H7 (cell line): Measurements from ENCODE around the gene COL1A1. TPM values are rescaled to one million over a fixed set of nuclear protein-coding genes. Genes with fewer than 3 reads are reported as not detected.
A peak's percentile ranks its signal among the peaks of the same experiment; 100 is the strongest.

Experiments used
- DNase-seq: peaks from one replicate; pipeline ENCODE4 v3.0.0; 2012
- H3K27me3 ChIP-seq: 2 replicates; pipeline ENCODE4 v1.6.0; 2011; ENCODE audit warnings: mild to moderate bottlenecking, low read length; ENCODE audit not compliant: control insufficient read depth, insufficient read depth
- H3K36me3 ChIP-seq: replicated peaks from 2 replicates; pipeline ENCODE4 v1.5.1; 2011; ENCODE audit warnings: low read length; ENCODE audit not compliant: control insufficient read depth, insufficient read depth
- H3K4me3 ChIP-seq: 2 replicates; pipeline ENCODE4 v1.5.1; 2011; ENCODE audit warnings: low read depth, mild to moderate bottlenecking, control low read depth, low read length, moderate library complexity; ENCODE audit not compliant: insufficient read depth
- total RNA-seq: library from RNA; depleted of rRNA; stranded (reverse); fragments of >200 nt; shearing (Covaris generic); gene quantifications from 2 replicates; pipeline ENCODE4 v1.2.3, GENCODE V29; 2014

COL1A1 gene
- total RNA-seq, 1 experiment from 2014 or later, result 8.2 TPM

- H3K36me3 ChIP-seq, result no peaks in the 10 kb centered on the region
- peak; percentile 94 for DNase-seq
- no peak overlapping the region for H3K4me3 ChIP-seq
- no peaks in the 10 kb centered on the region for H3K27me3 ChIP-seq
Measured at GRCh38 chr17:50169121-50169764, 32.2 kb downstream of the COL1A1 start.

DNA sequence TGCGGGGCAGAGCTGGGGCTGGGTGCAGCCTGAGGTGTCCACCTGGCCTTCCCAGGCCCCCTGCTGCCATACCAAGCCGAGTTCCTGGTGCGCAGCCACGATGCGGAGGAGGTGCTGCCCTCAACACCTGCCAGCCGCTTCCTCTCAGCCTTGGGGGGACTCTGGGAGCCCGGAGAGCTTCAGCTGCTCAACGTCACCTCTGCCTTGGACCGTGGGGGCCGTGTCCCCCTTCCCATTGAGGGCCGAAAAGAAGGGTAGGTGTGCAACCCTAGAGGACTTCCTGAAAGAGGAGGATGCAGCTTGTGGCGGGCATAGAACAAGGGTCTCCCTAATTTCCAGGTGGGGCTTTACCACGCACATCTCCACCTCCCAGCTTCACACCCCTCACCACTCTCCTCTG, 33.1 kb downstream of the COL1A1 start:
- Histone ChIP-seq H3K4me3 (no peak overlapping the region), H3K36me3 (no peaks in the 10 kb centered on the region), H3K27me3 (no peaks in the 10 kb centered on the region)
- DNase-seq, result no peak

DNA sequence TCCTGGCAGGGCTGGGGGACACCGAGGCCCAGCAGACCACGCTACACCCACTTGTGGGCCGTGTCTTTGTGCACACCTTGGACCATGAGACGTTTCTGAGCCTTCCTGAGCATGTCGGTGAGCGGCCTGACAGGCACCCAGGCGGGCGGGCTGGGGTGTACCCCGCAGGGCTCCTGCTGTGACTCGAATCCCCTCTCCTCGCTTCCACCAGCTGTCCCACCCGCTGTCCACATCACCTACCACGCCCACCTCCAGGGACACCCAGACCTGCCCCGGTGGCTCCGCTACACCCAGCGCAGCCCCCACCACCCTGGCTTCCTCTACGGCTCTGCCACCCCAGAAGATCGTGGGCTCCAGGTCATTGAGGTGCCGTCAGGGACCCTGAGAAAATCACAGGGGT, 34.1 kb downstream of the COL1A1 start:
- DNase-seq, result no peak
- no peak overlapping the region for H3K4me3 ChIP-seq
- H3K27me3 ChIP-seq, result no peaks in the 10 kb centered on the region
- H3K36me3 ChIP-seq, result no peaks in the 10 kb centered on the region

DNA sequence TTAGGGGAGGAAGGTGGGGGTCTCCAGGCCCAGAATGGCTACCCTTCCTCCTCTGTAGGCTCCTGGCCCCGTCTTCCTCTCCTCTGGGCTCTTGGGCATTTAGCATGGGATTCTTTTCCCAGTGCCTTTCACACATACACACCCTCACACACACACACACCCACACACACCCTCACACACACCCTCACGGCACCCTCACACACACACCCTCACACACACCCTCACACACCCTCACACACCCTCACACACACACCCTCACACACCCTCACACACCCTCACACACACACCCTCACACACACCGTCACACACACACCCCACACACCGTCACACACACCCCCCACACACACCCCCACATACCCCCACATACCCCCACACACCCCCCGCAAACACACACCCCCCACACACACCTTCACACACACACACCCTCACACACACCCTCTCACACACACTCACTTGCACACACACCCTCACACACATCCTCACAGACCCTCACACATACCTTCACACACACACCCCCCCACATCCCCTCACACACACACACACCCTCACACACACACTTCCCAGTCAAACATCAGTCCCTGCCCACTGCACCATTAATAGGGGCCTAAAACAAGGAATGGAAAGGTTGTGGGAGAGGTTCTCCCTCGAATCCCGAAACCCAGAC, 34.8 kb downstream of the COL1A1 start:
- no peaks in the 10 kb centered on the region for H3K27me3 ChIP-seq
- H3K4me3 ChIP-seq, result no peak overlapping the region
- no peak for DNase-seq
- no peaks in the 10 kb centered on the region for H3K36me3 ChIP-seq

DNA sequence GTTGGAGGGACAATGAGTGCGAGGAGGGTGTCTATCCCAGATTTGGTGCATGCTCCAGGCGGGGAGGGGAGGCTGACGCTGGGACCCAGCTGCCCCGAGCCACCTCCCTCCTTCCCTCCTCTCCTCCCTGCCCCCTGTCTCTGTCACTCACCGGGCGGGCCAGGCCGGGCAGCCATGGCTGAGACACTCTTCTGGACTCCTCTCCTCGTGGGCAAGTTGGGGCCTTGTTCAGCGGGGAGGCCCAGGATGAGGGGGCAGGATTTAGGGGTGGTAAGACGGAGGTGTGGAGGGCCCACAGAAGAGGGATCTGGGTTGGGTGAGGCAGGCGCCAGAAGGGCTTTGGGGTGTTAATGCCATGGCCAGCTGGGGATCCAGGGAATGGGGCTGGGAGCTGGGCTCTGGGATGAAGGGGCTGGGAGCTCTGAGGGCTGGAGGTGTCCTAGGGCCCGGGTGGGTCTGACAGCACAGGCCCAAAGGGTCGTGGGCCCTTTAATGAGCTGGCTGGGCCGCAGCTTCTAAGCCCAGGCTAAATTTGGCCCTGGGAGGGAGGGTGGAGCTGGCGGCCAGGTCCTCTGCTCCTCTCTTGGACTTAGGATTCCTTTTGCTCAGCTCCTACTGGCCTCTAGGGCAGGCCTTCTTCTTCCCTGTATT, 35.4 kb downstream of the COL1A1 start, which contains the start of gene SGCA:
Gene SGCA (plus strand): TSS at position 139 of the 651 bp plus-strand sequence. CDS start 36 bp downstream, at position 175.
- no peaks in the 10 kb centered on the region for H3K27me3 ChIP-seq
- H3K4me3 ChIP-seq, result no peak within 1 kb of the TSS
- H3K36me3 ChIP-seq, result no peaks in the 10 kb centered on the region
- DNase-seq, result no peak

GRCh38 chr17:50165466-50165865, 36.0 kb downstream of the COL1A1 start:
- Histone ChIP-seq H3K4me3 (no peak overlapping the region), H3K27me3 (peaks cover 2% of the 10 kb centered on the region)
- no peak for DNase-seq

DNA sequence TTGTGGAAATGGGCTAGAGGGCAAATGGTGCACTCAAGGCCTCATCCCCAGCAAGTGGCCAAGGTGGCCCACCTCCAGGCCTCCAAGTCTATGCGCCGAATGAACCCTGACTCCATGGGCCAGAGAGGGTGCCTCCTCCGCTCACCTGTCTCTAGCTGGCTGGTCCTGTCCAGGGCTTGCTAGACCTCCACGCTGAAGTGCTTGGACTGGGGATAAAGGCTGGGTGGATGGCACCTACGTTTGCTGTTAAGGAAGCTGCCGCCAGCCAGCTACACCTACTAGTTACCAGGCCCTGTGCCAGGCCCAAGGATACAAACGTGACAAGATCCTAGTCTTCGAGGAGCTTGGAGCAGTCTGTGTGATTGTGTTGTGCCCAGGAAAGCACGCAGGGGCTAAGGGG, 36.4 kb downstream of the COL1A1 start:
- H3K36me3 ChIP-seq, result no peaks in the 10 kb centered on the region
- no peak overlapping the region for H3K4me3 ChIP-seq
- H3K27me3 ChIP-seq, result peaks cover 2% of the 10 kb centered on the region
- DNase-seq, result no peak

More at GRCh38 chr17:50165466-50165865, 36.0 kb downstream of the COL1A1 start:
- no peaks in the 10 kb centered on the region for H3K36me3 ChIP-seq

GRCh38 chr17:50164697-50164988, 36.8 kb downstream of the COL1A1 start:
- Histone ChIP-seq H3K4me3 (no peak overlapping the region), H3K36me3 (no peaks in the 10 kb centered on the region), H3K27me3 (peaks cover 2% of the 10 kb centered on the region)
- DNase-seq, result no peak

DNA sequence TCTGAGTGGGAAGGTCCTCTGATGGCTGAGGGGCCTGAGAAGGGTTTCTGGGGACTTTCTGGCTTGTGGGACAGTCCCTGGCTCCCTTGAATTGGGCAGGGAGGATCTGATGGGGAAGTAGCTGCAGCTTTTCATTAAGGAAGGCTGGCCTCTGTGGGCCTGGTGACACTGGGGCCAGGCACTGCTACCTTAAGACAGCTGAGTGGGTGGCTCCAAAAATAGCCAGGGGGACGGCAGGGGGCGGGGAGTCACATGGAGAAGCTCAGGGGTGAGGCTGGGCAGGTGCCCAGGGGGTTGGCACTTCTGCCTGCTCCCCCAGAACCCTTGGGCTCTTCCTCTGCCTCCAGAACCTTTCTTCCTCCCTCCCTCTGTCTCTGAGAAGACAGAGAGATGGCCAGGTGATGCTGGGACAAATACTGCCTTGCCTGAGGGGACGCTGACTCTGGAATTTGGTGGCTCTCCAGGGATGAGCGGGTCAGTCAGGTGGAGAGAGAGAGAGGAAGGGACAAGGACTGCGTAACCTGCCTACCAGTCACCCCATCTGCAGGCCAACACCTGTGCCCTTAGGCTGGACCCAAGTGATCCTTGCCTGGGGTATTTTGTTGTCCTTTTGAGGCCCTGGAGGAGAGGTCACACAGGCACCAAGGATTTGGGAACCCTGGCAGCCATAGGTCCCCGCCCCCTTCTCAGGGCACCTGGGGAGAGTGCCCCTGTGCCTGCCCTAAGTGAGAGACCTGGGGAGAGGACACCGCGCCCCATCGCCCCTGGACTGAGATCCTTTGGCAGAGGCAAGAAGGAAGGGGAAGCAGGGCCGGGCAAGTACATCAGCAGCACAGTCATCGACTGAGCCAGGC, 37.4 kb downstream of the COL1A1 start:
- no peak overlapping the region for H3K4me3 ChIP-seq
- H3K27me3 ChIP-seq, result peaks cover 2% of the 10 kb centered on the region
- DNase-seq, result no peak
- H3K36me3 ChIP-seq, result no peaks in the 10 kb centered on the region

DNA sequence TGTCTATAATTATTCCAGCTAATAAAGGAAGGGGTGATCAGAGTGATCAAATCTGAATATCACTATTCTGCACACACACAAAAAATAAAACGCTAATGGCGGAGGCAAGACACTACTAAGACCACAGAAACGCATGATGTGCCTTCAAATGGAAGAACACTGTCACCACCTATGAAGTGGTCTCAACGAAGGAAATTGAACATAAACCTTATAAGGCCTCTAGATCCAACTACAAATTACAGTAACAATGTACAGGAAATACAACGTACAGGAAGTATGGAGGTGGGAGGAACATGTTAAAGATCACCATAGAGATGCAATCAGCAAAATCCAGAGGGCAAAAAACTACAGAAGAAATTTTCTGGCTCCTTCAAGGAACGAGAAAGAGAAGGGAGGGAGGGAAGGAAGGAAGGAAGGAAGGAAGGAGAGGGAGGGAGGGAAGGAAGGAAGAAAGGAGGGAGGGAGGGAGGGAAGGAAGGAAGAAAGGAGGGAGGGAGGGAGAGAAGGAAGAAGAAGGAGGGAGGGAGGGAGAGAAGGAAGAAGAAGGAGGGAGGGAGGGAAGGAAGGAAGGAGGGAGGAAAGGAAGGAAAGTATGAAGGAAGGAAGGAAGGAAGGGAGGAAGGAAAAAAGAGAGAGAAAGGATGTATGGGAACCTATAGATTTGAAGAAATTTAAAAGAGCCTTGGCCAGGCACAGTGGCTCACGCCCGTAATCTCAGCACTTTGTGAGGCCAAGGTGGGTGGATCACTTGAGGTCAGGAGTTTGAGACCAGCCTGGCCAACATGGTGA, 38.8 kb downstream of the COL1A1 start:
- Histone ChIP-seq H3K4me3 (no peak overlapping the region), H3K27me3 (peaks cover 2% of the 10 kb centered on the region), H3K36me3 (no peaks in the 10 kb centered on the region)
- no peak for DNase-seq

DNA sequence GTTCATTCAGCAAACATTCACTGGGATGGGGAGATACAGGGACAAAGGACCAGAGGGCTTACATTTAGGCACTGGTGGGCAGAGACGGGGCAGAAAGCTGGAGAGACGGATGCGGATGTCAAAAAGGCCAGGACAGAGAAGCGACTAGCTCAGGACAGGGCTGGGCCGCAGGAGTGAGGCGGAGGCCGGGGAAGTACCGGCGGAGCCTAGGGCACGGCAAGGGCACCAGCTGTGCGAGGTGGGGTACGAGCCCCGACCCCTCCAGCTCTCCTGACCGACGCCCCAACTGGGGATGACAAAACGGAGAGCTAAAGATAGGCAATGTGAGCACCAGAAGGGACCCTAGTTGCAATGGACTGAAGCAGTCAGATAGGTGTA, 39.5 kb downstream of the COL1A1 start:
- peak; percentile 73 for DNase-seq
- H3K4me3 ChIP-seq, result 0 out of 2 replicates have a peak overlapping the region, but pooled peaks have one; percentile 5

GRCh38 chr17:50161023-50161910, 40.2 kb downstream of the COL1A1 start:
- H3K4me3 ChIP-seq, result peak overlapping the region; percentile 52
- peak; percentile 100 for DNase-seq
- H3K27me3 ChIP-seq, result peaks cover 2% of the 10 kb centered on the region
- no peaks in the 10 kb centered on the region for H3K36me3 ChIP-seq

More for the DNA sequence above, 39.5 kb downstream of the COL1A1 start:
- peaks cover 2% of the 10 kb centered on the region for H3K27me3 ChIP-seq
- no peaks in the 10 kb centered on the region for H3K36me3 ChIP-seq

- Histone ChIP-seq H3K36me3 (no peaks in the 10 kb centered on the region), H3K4me3 (no peak overlapping the region), H3K27me3 (peaks cover 2% of the 10 kb centered on the region)
- DNase-seq, result no peak
Measured at GRCh38 chr17:50157891-50158290, 43.5 kb downstream of the COL1A1 start.
